Measurements from ENCODE around the gene NHLRC3.

GRCh38 chr13:39054112-39054511, 15.9 kb downstream of the NHLRC3 start:
- TF ChIP-seq GATA3 (IDR thresholded peaks at IDR 0.05; ENCODE audit: low read depth, low read length) (no peak), GATA2 (IDR thresholded peaks at IDR 0.05; ENCODE audit: low read depth, low read length) (no peak)

Measured in SH-SY5Y (cell line).